HG03432 (cell line): ENCODE measurements around the gene MTERF4.

Experiments
- ATAC-seq: cut with Tn5 transposase; IDR thresholded peaks from one replicate; pipeline ENCODE4 v1.9.1; 2021; ENCODE audit warnings: mild to moderate bottlenecking, moderate library complexity; ENCODE audit not compliant: unreplicated experiment

Gene MTERF4

GRCh38 chr2:241070811-241071676 is 31.0 kb downstream of the MTERF4 start:
- ATAC-seq: no peak

GRCh38 chr2:241070361-241070760 is 31.7 kb downstream of the MTERF4 start:
- no peak for ATAC-seq

GRCh38 chr2:241069821-241070281 is 32.2 kb downstream of the MTERF4 start:
- ATAC-seq: no peak

GRCh38 chr2:241068942-241069810 is 32.9 kb downstream of the MTERF4 start:
- ATAC-seq: no peak

- no peak for ATAC-seq
Observed at GRCh38 chr2:241068136-241068941, 33.7 kb downstream of the MTERF4 start.

- no peak for ATAC-seq
Observed at GRCh38 chr2:241067501-241068135, 34.5 kb downstream of the MTERF4 start.

GRCh38 chr2:241066893-241067341 is 35.2 kb downstream of the MTERF4 start:
- no peak for ATAC-seq

- ATAC-seq: no peak
Observed at GRCh38 chr2:241066171-241066892, 35.8 kb downstream of the MTERF4 start.

GRCh38 chr2:241065355-241065803 is 36.7 kb downstream of the MTERF4 start:
- no peak for ATAC-seq

GRCh38 chr2:241064802-241065354 is 37.2 kb downstream of the MTERF4 start:
- no peak for ATAC-seq

GRCh38 chr2:241064008-241064801 is 37.9 kb downstream of the MTERF4 start:
- no peak for ATAC-seq

GRCh38 chr2:241063587-241063986 is 38.5 kb downstream of the MTERF4 start:
- ATAC-seq: no peak

- no peak for ATAC-seq
Observed at GRCh38 chr2:241063093-241063551, 39.0 kb downstream of the MTERF4 start.

- no peak for ATAC-seq
Observed at GRCh38 chr2:241062389-241063092, 39.5 kb downstream of the MTERF4 start.

- no peak for ATAC-seq
Observed at GRCh38 chr2:241061275-241061674, 40.8 kb downstream of the MTERF4 start.

GRCh38 chr2:241053576-241054251 is 48.4 kb downstream of the MTERF4 start:
- no peak for ATAC-seq

GRCh38 chr2:241052677-241053360 is 49.3 kb downstream of the MTERF4 start:
- no peak for ATAC-seq
